ENCODE measurements around the gene IFITM5.
"Not testable (repeated sequence)": the region's sequence is repeated elsewhere in the genome, so short reads cannot be mapped to it uniquely, and the experiment has no call there.

The IFITM5 gene

GRCh38 chr11:293852-294661, 5.3 kb downstream of the IFITM5 start:
- no peak for FAIRE-seq

- FAIRE-seq, result no peak
These were observed 6.0 kb downstream of the IFITM5 start for GRCh38 chr11:293271-293851.

GRCh38 chr11:292211-293121, 6.9 kb downstream of the IFITM5 start:
- FAIRE-seq, result no peak

GRCh38 chr11:291281-292210, 7.8 kb downstream of the IFITM5 start:
- FAIRE-seq, result no peak

GRCh38 chr11:290621-291231, 8.6 kb downstream of the IFITM5 start:
- FAIRE-seq, result no peak

GRCh38 chr11:289712-290620, 9.4 kb downstream of the IFITM5 start:
- FAIRE-seq, result no peak

- FAIRE-seq, result no peak
These were observed 10.0 kb downstream of the IFITM5 start for GRCh38 chr11:289398-289711.

- no peak for FAIRE-seq
These were observed 10.6 kb downstream of the IFITM5 start, which contains the start of gene PGGHG for GRCh38 chr11:288478-289397. Gene PGGHG, plus strand, starts transcription at chr11:289126. Its CDS starts 691 bp downstream, at chr11:289817.

- no peak for FAIRE-seq
These were observed 11.4 kb downstream of the IFITM5 start for GRCh38 chr11:287821-288477.

GRCh38 chr11:286977-287820, 12.1 kb downstream of the IFITM5 start:
- FAIRE-seq, result not testable (repeated sequence)

- FAIRE-seq, result no peak
These were observed 13.5 kb downstream of the IFITM5 start for GRCh38 chr11:285894-286220.

GRCh38 chr11:285021-285893, 14.1 kb downstream of the IFITM5 start:
- FAIRE-seq, result no peak

- no peak for FAIRE-seq
These were observed 15.0 kb downstream of the IFITM5 start for GRCh38 chr11:284105-285020.

- no peak for FAIRE-seq
These were observed 15.8 kb downstream of the IFITM5 start for GRCh38 chr11:283405-284104.

GRCh38 chr11:282630-283360, 16.5 kb downstream of the IFITM5 start:
- FAIRE-seq, result no peak
